Cerebellar nuclear complex (tissue), 1 donor: ENCODE results near the gene SLC44A5.
"Not testable (repeated sequence)": the region's sequence is repeated elsewhere in the genome, so short reads cannot be mapped to it uniquely, and the experiment has no call there.

ENCODE experiments used
- DNase-seq, 2 experiments: peaks; one replicate each; lab custom pipeline; 2025; lab: John Stamatoyannopoulos, UW

Gene SLC44A5

GRCh38 chr1:75273110-75273509 lies 337.8 kb downstream of the SLC44A5 start:
- no peak for DNase-seq

GRCh38 chr1:75265792-75266191 lies 345.1 kb downstream of the SLC44A5 start:
- no peak for DNase-seq

- DNase-seq = no peak
These were observed 346.8 kb downstream of the SLC44A5 start for GRCh38 chr1:75264112-75264511.

GRCh38 chr1:75263616-75264015 lies 347.3 kb downstream of the SLC44A5 start:
- not testable (repeated sequence) for DNase-seq

- not testable (repeated sequence) for DNase-seq
These were observed 349.0 kb downstream of the SLC44A5 start for GRCh38 chr1:75261946-75262345.

GRCh38 chr1:75258351-75258750 lies 352.6 kb downstream of the SLC44A5 start:
- DNase-seq = no peak

GRCh38 chr1:75257424-75257823 lies 353.5 kb downstream of the SLC44A5 start:
- DNase-seq = no peak

GRCh38 chr1:75250114-75250513 lies 360.8 kb downstream of the SLC44A5 start:
- not testable (repeated sequence) for DNase-seq

- no peak for DNase-seq
These were observed 365.7 kb downstream of the SLC44A5 start for GRCh38 chr1:75245239-75245638.

- no peak for DNase-seq
These were observed 367.8 kb downstream of the SLC44A5 start for GRCh38 chr1:75243124-75243523.

- DNase-seq = no peak
These were observed 373.6 kb downstream of the SLC44A5 start for GRCh38 chr1:75237316-75237715.

- no peak for DNase-seq
These were observed 376.4 kb downstream of the SLC44A5 start for GRCh38 chr1:75234562-75234961.

GRCh38 chr1:75233302-75233929 lies 377.5 kb downstream of the SLC44A5 start:
- DNase-seq = no peak

GRCh38 chr1:75220072-75220471 lies 390.8 kb downstream of the SLC44A5 start:
- DNase-seq = no peak

GRCh38 chr1:75214017-75214416 lies 396.9 kb downstream of the SLC44A5 start:
- no peak for DNase-seq

- no peak for DNase-seq
These were observed 399.3 kb downstream of the SLC44A5 start for GRCh38 chr1:75211648-75212047.

GRCh38 chr1:75208862-75209261 lies 402.1 kb downstream of the SLC44A5 start:
- no peak for DNase-seq

- no peak for DNase-seq
These were observed 407.3 kb downstream of the SLC44A5 start for GRCh38 chr1:75203415-75204277.

- no peak for DNase-seq
These were observed 408.2 kb downstream of the SLC44A5 start for GRCh38 chr1:75202751-75203150.

GRCh38 chr1:75198761-75199160 lies 412.2 kb downstream of the SLC44A5 start:
- no peak for DNase-seq

GRCh38 chr1:75198163-75198562 lies 412.8 kb downstream of the SLC44A5 start:
- DNase-seq = no peak

GRCh38 chr1:75188892-75189291 lies 422.0 kb downstream of the SLC44A5 start:
- no peak for DNase-seq

- not testable (repeated sequence) for DNase-seq
These were observed 429.5 kb downstream of the SLC44A5 start for GRCh38 chr1:75181214-75181955.
